GF-D8 (cell line): ENCODE data around the gene SLC29A3.
"Not testable (repeated sequence)": the region's sequence is repeated elsewhere in the genome, so short reads cannot be mapped to it uniquely, and the experiment has no call there.

Experiments
- DNase-seq: peaks from one replicate; lab custom pipeline; 2025; lab: John Stamatoyannopoulos, UW

SLC29A3 gene

GRCh38 chr10:71283876-71284275 is 35.2 kb upstream of the SLC29A3 start:
- DNase-seq, result no peak

DNA sequence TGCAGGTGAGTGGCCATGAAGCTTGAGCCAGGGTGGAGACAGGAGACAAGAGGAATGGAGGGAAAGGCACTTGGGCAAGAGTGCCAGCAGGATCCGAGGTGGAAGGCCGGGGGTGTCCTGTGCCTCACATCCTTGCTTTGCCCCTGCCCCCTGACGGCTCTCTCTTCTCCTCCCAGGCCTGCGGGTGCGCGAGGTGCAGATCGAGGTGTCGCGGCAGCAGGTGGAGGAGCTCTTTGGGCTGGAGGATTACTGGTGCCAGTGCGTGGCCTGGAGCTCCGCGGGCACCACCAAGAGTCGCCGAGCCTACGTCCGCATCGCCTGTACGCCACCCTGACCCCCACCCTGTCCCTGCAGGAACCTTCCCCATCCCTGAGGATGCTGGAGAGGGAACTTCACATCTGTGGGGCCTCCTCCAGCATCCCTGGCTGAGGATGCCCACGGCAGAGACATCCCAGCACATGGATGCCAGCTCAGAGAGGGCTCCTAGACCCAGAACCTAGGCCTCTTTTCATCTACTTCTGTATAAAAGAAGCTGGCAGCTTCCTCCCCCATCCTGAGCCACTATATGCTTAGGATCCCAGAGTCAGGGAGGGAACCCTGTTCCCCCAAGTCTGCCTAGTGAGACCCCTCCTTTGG is 34.4 kb upstream of the SLC29A3 start:
- DNase-seq, result no peak

GRCh38 chr10:71285180-71285545 is 33.9 kb upstream of the SLC29A3 start:
- no peak for DNase-seq

- no peak for DNase-seq
Measured at GRCh38 chr10:71285986-71286385, 33.1 kb upstream of the SLC29A3 start.

- DNase-seq, result no peak
Measured at GRCh38 chr10:71286521-71287294, 32.4 kb upstream of the SLC29A3 start.

DNA sequence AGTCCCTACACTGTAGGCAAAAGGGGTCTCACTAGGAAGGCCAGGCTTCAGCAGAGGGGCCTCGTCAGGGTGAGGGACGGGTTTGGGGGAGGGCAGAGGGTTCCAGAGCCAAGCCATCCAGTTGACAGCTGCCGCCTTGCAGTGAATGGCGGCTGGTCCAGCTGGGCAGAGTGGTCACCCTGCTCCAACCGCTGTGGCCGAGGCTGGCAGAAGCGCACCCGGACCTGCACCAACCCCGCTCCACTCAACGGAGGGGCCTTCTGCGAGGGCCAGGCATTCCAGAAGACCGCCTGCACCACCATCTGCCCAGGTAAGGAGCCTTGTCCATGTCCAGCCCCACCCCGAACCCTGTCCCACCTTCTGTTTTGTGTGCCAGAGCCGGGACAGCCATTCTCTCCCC is 31.6 kb upstream of the SLC29A3 start:
- no peak for DNase-seq

- DNase-seq, result no peak
Measured at GRCh38 chr10:71288461-71288860, 30.6 kb upstream of the SLC29A3 start.

DNA sequence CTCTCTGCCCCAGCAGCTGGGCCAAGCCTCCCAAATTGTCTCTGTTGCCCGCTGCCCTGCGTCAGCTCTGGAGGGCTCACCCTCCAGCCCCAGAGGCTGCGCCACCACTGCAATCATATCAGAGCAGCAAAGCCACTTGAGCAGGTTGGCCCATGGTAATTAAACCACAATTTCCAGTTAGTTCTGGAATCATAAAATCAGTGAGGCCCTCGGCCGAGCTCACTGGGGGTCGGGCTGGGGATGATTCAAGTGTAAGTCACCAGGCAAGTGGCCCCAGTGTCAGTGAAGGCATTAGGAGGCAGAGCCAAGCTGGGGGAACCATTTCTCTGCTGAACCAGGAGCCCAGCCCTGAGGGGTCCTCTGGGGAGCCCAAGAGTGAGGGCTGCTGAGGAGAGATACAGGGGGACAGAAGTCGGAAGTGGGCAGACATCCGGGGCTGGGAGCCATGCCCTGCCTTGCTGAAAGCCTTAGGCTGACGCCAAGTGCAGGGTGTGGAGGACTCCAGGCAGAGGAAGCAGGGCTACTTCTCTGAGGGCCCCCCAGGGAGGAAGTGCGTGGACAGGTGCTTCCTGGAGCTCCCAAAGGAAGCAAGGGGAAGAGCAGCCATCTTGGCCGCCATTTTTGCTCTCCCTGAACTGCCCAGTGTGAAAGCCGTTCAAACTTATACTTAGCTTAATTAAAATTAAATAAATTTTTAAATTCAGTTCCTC is 29.5 kb upstream of the SLC29A3 start:
- DNase-seq, result no peak

- DNase-seq, result no peak
Measured at GRCh38 chr10:71290331-71290730, 28.7 kb upstream of the SLC29A3 start.

DNA sequence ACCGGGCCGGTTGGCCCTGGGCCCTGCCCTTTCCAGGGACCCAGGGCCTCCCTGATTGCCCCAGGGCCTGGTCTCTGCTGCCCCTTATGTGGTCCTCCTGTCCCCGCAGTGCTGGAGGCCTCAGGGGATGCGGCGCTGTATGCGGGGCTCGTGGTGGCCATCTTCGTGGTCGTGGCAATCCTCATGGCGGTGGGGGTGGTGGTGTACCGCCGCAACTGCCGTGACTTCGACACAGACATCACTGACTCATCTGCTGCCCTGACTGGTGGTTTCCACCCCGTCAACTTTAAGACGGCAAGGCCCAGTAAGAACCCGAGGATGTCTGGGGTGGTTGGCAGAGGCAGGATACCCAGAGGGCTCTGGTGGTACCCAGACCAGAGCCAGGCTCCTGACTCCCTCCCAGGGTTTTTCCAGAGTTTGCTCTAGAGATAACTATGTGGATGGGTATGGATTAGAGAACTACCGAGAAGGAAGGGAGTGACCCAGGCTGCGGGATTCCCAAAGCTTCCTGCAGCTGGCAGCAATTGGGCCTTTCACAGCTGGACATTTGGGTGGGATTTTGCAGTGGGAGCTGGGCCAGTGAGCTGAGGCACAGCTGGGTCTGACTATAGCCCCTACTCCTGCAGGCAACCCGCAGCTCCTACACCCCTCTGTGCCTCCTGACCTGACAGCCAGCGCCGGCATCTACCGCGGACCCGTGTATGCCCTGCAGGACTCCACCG is 28.1 kb upstream of the SLC29A3 start:
- no peak for DNase-seq

DNA sequence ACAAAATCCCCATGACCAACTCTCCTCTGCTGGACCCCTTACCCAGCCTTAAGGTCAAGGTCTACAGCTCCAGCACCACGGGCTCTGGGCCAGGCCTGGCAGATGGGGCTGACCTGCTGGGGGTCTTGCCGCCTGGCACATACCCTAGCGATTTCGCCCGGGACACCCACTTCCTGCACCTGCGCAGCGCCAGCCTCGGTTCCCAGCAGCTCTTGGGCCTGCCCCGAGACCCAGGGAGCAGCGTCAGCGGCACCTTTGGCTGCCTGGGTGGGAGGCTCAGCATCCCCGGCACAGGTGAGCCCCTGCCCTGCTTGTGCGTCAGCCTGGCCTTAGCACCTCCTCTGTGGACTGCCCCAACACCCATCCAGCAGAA is 27.5 kb upstream of the SLC29A3 start:
- DNase-seq, result no peak

- DNase-seq, result no peak
Measured at GRCh38 chr10:71292624-71293445, 26.2 kb upstream of the SLC29A3 start.

DNA sequence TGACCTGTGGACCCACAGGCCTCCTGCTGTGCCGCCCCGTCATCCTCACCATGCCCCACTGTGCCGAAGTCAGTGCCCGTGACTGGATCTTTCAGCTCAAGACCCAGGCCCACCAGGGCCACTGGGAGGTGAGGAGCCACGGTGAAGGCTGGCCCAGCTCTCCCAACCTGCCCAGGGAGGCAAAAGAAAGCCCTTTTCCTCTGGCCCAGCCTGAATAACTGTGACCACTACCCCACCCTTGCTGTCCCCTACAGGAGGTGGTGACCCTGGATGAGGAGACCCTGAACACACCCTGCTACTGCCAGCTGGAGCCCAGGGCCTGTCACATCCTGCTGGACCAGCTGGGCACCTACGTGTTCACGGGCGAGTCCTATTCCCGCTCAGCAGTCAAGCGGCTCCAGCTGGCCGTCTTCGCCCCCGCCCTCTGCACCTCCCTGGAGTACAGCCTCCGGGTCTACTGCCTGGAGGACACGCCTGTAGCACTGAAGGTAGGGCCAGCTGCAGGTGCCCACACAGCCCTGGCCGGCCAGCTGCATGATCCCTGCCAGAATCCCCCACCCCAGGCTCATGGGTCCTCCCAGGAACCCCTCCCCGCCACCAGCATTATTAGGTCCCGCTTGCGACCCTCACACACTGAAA is 25.5 kb upstream of the SLC29A3 start:
- DNase-seq, result no peak

- DNase-seq, result no peak
Measured at GRCh38 chr10:71294091-71294561, 24.9 kb upstream of the SLC29A3 start.

GRCh38 chr10:71294856-71295255 is 24.2 kb upstream of the SLC29A3 start:
- DNase-seq, result no peak

DNA sequence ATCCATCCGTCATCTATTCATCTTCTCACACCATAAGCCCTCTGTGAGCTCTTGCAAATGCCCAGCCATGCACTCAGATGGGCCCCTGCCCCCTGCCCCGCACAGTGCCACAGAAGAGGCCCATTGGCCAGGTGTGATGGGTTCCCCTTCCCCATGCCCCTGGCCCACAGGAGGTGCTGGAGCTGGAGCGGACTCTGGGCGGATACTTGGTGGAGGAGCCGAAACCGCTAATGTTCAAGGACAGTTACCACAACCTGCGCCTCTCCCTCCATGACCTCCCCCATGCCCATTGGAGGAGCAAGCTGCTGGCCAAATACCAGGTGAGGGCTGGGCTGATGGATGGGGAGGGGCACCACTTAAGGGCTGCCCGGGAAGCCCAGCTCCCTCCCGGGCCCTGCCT is 23.4 kb upstream of the SLC29A3 start:
- DNase-seq, result no peak

- DNase-seq, result no peak
Measured at GRCh38 chr10:71296086-71296485, 23.0 kb upstream of the SLC29A3 start.

DNA sequence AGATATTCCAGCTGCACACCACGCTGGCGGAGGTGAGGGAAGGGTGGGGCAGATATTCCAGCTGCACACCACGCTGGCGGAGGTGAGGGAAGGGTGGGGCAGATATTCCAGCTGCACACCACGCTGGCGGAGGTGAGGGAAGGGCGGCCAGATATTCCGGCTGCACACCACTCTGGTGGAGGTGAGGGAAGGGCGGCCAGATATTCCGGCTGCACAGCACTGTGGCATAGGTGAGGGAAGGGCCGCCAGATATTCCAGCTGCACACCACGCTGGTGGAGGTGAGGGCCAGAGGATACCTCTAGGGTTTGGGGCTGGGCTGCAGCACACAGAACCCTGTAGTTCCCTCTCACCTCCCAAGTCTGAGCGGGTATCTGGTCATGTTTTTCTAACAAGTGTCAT is 22.2 kb upstream of the SLC29A3 start:
- not testable (repeated sequence) for DNase-seq

DNA sequence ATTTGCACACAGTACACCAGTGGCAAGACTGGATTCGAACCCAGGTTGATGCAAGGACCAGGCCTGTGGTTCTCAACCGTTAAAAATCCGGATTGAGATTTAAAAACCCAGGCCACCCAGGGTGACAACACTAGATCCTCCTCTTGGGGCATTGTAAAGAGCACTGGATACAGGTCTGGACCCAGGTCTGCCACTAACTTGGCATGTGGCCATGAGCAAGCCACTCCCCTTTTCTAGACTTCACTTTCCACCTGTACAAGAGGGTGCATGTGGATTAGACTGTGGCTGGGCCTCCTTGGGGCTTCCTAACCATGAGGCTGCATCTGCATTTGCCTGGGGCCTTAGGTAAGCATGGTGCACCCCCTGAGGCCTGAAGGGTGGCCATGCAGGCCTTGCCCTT is 21.7 kb upstream of the SLC29A3 start:
- DNase-seq, result no peak

- DNase-seq, result no peak
Measured at GRCh38 chr10:71299071-71299785, 19.8 kb upstream of the SLC29A3 start.
